Suprapubic skin (tissue), 4 donors: ENCODE measurements around the gene CGB5.

Experiments used
- EP300 ChIP-seq: sonication (generic); formaldehyde crosslinking; IDR thresholded peaks from one replicate; pipeline ENCODE4 v1.6.1; 2017; ENCODE audit warnings: antibody characterized with exemption
- POLR2A ChIP-seq, 2 donors: fragments of 450-650 bp; IDR thresholded peaks; one replicate each; pipeline ENCODE4 v1.6.1; 2017; ENCODE audit warnings: antibody characterized with exemption in 2 of 2, mild to moderate bottlenecking in 2 of 2, moderate library complexity in 2 of 2
- POLR2AphosphoS5 ChIP-seq, 3 donors: sonication (generic); formaldehyde crosslinking; IDR thresholded peaks; one replicate each; pipeline ENCODE4 v1.6.1; 2017; ENCODE audit warnings: antibody characterized with exemption in 3 of 3
- TF ChIP-seq, protein P1 (sequence below), 2 donors: fragments of 200-600 bp in 1 of 2; fragments of 450-650 bp in 1 of 2; sonication (generic) in 1 of 2; IDR thresholded peaks; one replicate each; pipeline ENCODE4 v1.5.1; 2016 to 2019; ENCODE audit warnings: antibody characterized with exemption in 2 of 2, mild to moderate bottlenecking in 1 of 2, moderate library complexity in 1 of 2

DNA sequence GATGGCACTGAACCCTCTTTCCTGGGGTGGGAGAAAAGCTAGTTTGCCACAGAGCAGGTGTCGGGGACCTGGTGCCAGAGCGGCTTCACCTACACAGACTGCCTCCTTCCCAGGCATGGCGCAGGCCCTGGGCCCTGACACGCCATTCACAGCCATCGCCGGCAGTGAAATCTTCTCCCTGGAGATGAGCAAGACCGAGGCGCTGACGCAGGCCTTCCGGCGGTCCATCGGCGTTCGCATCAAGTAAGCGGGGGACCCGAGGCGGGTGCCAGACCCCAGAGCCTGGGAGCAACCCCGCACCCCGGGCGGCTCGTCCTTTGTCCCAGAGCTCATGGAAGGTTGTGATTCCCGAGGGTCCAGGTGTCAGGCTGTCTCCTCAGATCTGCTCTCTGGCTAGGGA is 36.7 kb upstream of the CGB5 start:
- TF ChIP-seq EP300 (no peak), POLR2A (IDR thresholded peaks at IDR 0.05) (no peak), POLR2AphosphoS5 (IDR thresholded peaks at IDR 0.05) (no peak)
- TF ChIP-seq, protein P1, sequence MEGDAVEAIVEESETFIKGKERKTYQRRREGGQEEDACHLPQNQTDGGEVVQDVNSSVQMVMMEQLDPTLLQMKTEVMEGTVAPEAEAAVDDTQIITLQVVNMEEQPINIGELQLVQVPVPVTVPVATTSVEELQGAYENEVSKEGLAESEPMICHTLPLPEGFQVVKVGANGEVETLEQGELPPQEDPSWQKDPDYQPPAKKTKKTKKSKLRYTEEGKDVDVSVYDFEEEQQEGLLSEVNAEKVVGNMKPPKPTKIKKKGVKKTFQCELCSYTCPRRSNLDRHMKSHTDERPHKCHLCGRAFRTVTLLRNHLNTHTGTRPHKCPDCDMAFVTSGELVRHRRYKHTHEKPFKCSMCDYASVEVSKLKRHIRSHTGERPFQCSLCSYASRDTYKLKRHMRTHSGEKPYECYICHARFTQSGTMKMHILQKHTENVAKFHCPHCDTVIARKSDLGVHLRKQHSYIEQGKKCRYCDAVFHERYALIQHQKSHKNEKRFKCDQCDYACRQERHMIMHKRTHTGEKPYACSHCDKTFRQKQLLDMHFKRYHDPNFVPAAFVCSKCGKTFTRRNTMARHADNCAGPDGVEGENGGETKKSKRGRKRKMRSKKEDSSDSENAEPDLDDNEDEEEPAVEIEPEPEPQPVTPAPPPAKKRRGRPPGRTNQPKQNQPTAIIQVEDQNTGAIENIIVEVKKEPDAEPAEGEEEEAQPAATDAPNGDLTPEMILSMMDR (IDR thresholded peaks at IDR 0.05): no peak
